Muscle of back (tissue), 11 donors: ENCODE results near the gene XPO4. TPM values are rescaled to one million over a fixed set of nuclear protein-coding genes. Genes with fewer than 3 reads are reported as not detected.
"Not testable (repeated sequence)": the region's sequence is repeated elsewhere in the genome, so short reads cannot be mapped to it uniquely, and the experiment has no call there.

ENCODE experiments used
- DNase-seq, 3 donors: peaks; one replicate each; pipeline versions ENCODE4 v3.0.0 to v3.0.0-alpha.2; 2013
- polyA plus RNA-seq, 10 donors: library from polyadenylated mRNA; unstranded; fragments of 120-200 nt; gene quantifications; one replicate each; pipeline ENCODE4 v1.2.1, GENCODE V29; 2013; ENCODE audit not compliant: insufficient read length in 10 of 10

The XPO4 gene
- polyA plus RNA-seq, 10 donors, result 18.9 to 40.3 (median 29.4) TPM

DNA sequence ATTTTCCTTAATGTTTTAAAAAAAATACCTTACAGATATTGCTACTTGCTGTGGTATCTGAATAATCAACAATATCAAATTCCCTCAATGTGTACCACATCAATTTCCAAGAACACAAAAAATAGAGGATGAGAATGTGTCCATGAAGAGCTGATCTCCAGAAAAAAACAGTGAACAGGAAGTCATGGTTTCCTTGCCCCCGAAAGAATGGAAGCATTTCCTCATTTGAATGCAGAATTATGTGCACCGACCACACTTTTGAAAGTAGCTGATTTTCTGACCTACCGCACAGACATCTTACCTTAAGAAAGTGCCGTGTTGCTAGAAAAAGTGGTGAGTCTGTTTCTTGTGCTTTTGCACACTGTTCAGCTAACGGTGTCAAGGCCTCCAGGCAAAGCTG lies 115.4 kb downstream of the XPO4 start:
- DNase-seq, result no peak

GRCh38 chr13:20782116-20782708 lies 120.3 kb downstream of the XPO4 start:
- DNase-seq, result no peak

GRCh38 chr13:20780317-20780716 lies 122.2 kb downstream of the XPO4 start:
- DNase-seq, result no peak

- no peak for DNase-seq
These were observed 123.1 kb downstream of the XPO4 start for GRCh38 chr13:20779405-20779804.

- DNase-seq, result no peak
These were observed 124.2 kb downstream of the XPO4 start for GRCh38 chr13:20778311-20778710.

GRCh38 chr13:20776751-20777150 lies 125.8 kb downstream of the XPO4 start:
- DNase-seq, result no peak

GRCh38 chr13:20775961-20776360 lies 126.6 kb downstream of the XPO4 start:
- no peak for DNase-seq

- DNase-seq, result no peak
These were observed 127.8 kb downstream of the XPO4 start for GRCh38 chr13:20774746-20775145.

GRCh38 chr13:20773194-20774080 lies 129.1 kb downstream of the XPO4 start, which contains the start of gene EEF1AKMT1:
Gene EEF1AKMT1 (minus strand): TSS chr13:20773961. CDS start chr13:20757598, 16,363 bp downstream.
- DNase-seq, result peak; percentile 94 to 97 (median 95)

GRCh38 chr13:20772401-20773131 lies 130.0 kb downstream of the XPO4 start:
- no peak for DNase-seq

DNA sequence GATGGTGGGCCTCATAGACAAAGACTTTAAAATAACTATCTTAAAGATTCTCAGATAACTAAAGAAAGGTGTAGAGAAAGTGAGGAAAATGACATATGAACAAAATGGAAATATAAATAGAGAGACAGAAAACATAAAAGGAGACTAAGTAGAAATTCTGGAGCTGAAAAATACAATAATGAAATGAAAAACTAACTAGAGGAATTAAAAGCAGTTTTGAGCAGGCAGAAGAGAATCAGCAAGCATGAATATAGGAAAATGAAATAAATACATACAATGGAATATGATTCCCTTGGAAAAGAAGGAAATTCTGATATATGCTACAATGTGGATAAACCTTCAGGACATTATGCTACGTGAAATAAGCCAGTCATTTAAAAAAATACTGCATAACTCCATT lies 132.7 kb downstream of the XPO4 start:
- no peak for DNase-seq

DNA sequence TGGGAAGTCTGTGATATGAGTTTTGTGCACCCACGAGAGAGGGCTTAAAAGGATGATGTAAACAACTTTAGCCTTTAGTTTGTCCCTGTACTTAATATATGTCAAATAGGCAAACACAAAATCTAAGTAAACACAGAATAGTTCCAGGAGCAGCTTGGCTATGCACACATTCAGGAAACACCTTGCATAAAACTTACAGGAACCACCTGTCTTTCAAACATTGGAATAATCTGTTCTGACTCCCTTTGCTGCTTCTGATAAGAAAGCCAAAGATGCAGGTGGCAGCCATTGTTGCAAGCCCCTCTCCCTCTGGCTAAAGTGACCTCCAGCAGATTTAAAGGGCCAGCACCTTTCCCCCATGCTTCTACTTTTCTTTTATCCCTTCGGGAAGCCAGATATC lies 133.5 kb downstream of the XPO4 start:
- DNase-seq, result no peak

DNA sequence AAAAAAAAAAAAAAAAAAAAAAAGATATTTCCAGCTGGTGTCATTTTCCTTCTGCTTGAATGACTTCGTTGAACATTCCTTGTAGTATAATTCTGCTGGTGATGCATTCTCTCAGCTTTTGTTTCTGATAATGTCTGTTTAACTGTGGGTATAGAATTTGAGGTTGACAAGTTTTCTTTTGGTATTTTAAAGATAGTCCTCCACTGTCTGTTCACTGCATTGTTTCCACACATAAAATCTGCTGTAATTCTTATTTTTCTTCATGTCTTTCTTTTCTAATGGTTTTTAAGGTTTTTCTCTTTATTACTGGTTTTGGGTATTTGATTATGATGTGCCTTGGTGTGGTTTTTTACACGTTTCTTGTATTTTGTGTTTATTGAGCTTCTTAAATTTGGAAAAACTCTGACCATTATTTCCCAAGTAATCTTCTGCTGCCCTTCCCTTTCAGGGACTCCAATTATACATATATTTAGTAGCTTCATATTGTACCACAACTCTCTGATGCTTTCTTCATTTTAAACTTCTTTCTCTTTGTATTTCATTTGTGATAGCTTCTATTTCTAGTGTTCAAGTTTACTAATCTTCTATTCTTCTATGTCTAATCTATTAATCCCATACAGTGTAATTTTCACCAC lies 135.1 kb downstream of the XPO4 start:
- no peak for DNase-seq

- no peak for DNase-seq
These were observed 141.7 kb downstream of the XPO4 start for GRCh38 chr13:20760872-20761271.

GRCh38 chr13:20754009-20754408 lies 148.5 kb downstream of the XPO4 start:
- no peak for DNase-seq

DNA sequence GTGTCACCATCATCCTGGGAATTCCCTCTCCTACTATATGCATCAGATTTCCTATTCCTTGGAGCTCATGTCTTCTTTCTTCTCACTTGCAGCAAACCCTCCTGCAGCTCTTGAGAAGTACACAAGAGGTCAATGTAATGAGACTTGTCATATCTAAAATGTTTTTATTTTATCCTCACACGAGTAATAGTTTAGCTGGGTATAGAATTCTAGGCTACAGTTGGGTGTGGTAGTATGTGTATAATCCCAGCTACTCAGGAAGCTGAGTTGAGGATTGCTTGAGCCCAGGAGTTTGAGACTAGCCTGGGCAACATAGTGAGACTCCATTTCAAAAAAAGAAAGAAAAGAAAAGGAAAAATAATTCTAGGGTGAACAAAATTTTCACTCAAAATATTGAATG lies 153.2 kb downstream of the XPO4 start:
- no peak for DNase-seq

GRCh38 chr13:20743830-20744404 lies 158.6 kb downstream of the XPO4 start:
- DNase-seq, result not testable (repeated sequence)

DNA sequence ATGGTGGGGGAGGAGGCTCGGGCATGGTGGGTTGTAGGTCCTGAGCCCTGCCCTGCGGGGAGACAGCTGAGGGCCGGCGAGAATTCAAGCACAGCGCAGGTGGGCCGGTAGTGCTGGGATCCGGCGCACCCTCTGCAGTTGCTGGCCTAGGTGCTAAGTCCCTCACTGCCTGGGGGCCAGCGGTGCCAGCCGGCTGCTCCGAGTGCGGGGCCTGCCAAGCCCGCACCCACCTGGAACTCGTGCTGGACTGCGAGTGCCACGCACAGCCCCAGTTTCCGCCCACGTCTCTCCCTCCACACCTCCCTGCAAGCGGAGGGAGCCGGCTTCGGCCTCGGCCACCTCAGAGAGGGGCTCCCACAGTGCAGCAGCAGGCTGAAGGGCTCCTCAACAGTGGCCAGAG lies 162.5 kb downstream of the XPO4 start:
- no peak for DNase-seq

DNA sequence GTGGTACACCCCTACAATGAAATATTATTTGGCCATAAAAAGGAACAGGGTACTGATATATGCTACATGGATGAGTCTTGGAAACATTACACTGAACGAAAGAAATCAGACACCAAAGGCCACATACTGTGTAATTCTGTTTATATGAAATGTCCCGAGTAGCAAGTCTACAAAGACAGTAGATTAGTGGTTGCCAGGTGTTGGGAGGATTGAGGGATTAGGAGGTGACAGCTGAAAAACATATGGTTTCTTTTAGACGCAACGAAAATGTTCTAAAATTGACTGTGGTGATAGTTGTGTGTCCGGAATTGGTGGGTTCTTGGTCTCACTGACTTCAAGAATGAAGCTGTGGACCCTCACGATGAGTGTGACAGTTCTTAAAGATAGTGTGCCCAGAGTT lies 163.9 kb downstream of the XPO4 start:
- DNase-seq, result no peak

GRCh38 chr13:20729633-20730585 lies 172.6 kb downstream of the XPO4 start:
- no peak for DNase-seq
